Neural cell (in vitro differentiated cells): ENCODE measurements around the gene KRTAP4-16.

Source experiments
- TAF1 ChIP-seq: IDR thresholded peaks from 2 replicates; pipeline ENCODE4 v1.6.1; 2012; ENCODE audit warnings: low read depth
- TF ChIP-seq, protein P1 (sequence below): fragments of 450-650 bp; IDR thresholded peaks from 2 replicates; pipeline ENCODE4 v1.5.1; 2014; ENCODE audit warnings: antibody characterized with exemption, mild to moderate bottlenecking, moderate library complexity; ENCODE audit not compliant: poor library complexity, severe bottlenecking

DNA sequence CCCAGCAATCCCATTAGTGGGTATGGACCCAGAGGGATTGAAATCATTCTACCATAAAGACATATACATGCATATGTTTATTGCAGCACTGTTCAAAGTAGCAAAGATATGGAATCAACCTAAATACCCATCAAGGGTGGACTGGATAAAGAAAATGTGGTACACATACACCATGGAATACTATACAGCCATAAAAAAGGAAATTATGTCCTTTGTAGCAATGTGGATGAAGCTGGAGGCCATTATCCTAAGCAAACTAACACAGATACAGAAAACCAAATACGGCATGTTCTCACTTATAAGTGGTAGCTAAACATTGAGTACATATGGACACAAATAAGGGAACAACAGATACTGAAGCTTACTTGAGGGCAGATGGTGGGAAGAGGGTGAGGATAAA is 44.5 kb downstream of the KRTAP4-16 start:
- TF ChIP-seq, protein P1, sequence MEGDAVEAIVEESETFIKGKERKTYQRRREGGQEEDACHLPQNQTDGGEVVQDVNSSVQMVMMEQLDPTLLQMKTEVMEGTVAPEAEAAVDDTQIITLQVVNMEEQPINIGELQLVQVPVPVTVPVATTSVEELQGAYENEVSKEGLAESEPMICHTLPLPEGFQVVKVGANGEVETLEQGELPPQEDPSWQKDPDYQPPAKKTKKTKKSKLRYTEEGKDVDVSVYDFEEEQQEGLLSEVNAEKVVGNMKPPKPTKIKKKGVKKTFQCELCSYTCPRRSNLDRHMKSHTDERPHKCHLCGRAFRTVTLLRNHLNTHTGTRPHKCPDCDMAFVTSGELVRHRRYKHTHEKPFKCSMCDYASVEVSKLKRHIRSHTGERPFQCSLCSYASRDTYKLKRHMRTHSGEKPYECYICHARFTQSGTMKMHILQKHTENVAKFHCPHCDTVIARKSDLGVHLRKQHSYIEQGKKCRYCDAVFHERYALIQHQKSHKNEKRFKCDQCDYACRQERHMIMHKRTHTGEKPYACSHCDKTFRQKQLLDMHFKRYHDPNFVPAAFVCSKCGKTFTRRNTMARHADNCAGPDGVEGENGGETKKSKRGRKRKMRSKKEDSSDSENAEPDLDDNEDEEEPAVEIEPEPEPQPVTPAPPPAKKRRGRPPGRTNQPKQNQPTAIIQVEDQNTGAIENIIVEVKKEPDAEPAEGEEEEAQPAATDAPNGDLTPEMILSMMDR: no peak
- TF ChIP-seq TAF1: no peak
